Lung microvascular endothelial cell (primary cell): ENCODE results near the gene LACTB. TPM values are rescaled to one million over a fixed set of nuclear protein-coding genes. Genes with fewer than 3 reads are reported as not detected.

Experiments
- DNase-seq, 2 donors: peaks; one replicate each; pipeline versions ENCODE4 v3.0.0 to v3.0.0-alpha.2; 2010; ENCODE audit warnings: low read depth in 2 of 2
- total RNA-seq: library from RNA; depleted of rRNA; stranded (reverse); fragments of >200 nt; gene quantifications from 2 replicates; pipeline ENCODE4 v1.2.1, GENCODE V29; 2014

Gene LACTB
- total RNA-seq, 1 donor from 2014 or later: 37.7 TPM

GRCh38 chr15:63166219-63166618 lies 44.6 kb downstream of the LACTB start:
- peak in 1 of 2 donors; percentile 29 for DNase-seq

GRCh38 chr15:63169788-63170187 lies 48.1 kb downstream of the LACTB start:
- DNase-seq: no peak

GRCh38 chr15:63172376-63172775 lies 50.7 kb downstream of the LACTB start:
- no peak for DNase-seq

- no peak for DNase-seq
Observed at GRCh38 chr15:63172851-63173451, 51.3 kb downstream of the LACTB start.

GRCh38 chr15:63176302-63176701 lies 54.6 kb downstream of the LACTB start:
- no peak for DNase-seq

DNA sequence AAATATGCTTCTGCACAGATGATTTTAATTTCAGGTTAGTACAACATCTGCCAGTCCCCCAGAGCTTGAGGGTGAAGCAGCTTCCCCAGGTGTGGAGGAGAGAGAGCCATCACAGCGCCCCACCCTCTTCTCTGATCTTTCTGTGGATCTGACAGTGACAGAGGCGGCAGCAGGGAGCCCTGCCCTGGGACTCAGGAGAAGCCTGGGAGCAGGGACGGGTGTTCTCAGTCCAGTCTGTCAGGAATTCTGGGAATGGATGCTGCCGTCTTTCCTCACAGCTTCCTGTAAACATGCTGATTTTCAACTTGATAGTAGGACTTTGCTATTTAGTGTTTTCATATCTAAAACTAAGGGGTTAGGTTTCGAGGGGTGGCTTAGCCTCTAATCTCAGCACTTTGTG lies 56.4 kb downstream of the LACTB start:
- DNase-seq: peak; percentile 17 to 35

- no peak for DNase-seq
Observed at GRCh38 chr15:63180746-63181145, 59.1 kb downstream of the LACTB start.

GRCh38 chr15:63181648-63182047 lies 60.0 kb downstream of the LACTB start:
- no peak for DNase-seq

DNA sequence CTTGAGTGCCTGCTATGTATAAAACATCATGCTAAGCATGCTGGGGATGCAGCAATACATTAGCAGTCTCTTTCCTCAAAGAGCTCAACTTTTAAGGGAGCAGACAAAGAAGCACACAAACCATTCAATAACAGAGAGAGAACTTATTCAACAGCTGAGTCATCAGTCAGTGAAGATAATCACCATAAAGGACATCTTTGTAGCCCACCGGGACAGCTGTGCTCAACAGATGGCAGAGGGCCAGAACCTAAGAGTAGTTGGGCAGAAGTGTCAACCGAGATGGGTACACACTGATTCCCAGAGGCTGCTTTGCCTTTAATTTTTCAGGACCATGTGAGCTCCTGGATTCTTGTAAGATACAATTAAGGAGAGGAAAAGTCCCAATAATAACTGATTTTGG lies 63.5 kb downstream of the LACTB start:
- no peak for DNase-seq

GRCh38 chr15:63186065-63186464 lies 64.4 kb downstream of the LACTB start:
- no peak for DNase-seq

DNA sequence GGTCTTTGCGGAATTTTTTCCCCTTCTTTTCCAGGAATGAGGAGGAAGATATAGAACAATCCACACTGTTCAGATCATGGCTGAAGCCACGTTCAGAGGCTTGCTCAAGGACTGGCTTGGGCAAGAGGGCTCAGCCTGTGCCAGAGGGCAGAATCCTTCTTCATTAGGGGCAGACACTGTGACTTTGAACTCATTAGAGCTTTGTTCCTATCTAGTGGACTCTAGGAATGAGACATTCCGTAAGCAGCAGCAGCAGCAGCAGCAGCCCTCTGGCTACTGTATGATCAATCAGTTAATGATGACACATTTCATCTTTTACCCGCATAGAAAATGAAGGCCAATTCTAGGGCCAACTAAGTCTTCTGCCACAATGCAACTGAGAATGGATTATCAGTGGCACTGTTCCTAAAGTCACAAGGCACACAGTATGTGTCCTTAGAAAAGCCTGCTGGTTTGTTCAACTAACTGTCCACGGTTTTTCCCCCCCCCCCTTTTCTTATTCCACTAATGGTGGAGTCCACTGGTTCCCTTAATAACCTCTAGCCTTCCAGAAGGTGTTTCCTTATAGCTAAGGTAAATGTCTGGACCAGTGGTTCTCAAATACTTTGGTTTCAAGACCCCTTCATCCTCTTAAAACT lies 66.0 kb downstream of the LACTB start:
- no peak for DNase-seq

DNA sequence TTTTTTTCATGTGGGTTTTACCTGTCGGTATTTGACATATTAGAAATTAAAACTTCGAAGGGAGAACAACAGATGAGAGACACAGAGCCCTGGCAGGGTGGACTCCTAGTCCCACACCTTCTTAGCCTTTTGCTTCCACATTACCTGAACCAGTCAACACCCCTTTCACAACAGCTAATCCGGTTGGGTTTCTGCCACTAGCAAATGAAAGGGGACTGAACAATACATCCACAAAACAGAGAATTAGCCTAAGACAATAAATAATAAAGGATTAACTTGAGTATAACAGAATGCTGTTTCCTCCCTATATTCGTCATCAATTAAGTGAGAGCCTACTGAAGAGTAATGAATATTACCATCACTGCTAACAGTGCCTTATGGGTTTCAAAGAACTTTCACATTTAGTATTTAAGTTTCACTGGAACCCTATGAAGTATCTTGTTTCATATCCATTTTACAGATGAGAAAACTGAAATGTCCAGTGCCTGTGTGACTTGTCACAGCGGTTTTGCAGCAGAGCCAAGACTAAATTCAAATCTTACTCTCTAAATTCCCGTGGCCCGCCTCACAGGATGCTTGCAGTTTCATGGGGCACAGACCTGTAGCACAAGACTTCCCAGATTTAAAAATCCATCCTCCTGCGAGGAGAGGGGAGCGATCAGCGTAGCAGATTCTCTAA lies 66.7 kb downstream of the LACTB start:
- DNase-seq: no peak

DNA sequence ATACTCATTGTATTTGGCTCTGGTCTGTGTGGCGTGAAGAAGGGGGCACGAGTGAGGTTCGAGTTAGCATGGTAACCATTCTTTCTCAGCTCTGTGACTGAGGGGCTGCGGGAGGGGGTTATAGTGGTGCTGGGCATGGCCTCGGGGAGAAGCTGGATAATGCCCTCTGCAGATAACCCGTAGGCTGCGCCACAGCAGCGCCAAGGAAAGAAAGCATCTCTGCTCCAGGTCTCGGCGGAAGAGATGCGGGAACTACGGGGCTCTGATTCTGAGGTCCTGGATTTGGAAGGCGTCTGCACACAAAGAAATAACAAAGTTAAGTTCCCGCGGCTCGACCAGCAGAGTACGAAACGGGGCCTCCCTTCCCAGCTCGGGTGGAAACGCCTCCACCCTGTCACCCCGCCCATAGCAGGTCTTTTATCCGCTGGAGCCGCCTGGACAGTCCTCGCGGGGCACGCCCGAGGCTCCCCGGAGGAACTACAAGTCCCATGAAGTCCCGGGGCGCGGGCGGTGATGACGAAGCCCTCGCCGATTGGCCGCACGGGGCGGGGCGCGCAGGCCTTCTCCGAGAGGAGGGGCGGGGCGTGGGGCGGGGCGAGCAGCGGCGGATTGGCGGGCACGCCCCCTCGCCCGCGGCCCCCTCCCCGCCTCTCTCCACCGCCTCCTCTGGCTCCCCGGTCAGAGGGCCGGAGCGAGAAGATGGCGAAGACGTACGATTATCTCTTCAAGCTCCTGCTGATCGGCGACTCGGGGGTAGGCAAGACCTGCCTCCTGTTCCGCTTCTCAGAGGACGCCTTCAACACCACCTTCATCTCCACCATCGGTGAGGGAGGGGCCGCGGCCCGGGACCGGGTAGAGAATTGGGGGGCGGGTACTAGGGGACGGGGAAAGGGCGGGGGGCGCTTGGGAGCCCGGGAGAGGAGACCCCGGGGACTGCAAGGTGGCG lies 67.5 kb downstream of the LACTB start, which contains the start of gene RAB8B:
RAB8B (plus strand) TSS at position 681 of the 946 bp plus-strand sequence; CDS start at position 700, 19 bp downstream.
- peak; percentile 96 to 97 for DNase-seq

DNA sequence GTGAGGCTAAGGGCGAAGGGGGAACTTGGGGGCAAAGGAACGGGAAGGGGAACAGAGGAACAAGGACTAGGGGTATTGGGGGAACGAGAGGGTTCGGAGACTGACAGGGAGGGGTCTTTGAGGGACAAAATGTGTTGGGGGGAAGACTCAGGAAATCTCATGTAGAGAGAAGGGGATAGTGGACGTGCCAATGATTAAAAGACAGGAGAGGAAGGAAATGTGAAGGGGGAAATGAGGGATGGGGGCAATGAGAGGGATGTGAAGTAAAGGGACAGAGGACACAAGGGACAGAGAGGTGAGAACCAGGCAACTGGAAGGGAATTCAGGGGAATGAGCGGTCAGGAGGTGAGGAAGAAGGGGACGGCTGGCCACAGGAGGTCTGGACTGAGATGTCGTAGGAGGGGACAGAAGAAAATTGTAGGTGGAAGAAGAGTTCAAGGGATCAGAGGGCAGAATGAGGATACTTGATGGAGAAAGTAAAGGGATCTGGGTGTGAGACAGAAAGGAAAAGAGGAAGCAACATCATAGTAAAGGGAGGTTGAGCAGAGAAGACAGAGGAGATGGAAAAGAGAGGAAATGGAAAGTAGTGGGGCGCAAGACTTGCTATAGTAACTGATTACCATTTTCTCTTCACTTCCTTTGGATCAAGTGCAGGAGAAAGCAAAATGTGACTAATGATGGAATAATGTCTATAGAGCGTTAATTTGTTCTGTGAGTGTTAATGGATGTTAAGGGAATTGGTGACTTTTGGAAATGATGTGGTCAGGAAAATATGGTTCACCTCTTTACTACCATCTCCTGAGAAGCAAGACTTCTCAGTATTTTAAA lies 68.5 kb downstream of the LACTB start:
- peak in 1 of 2 donors; percentile 33 for DNase-seq

- DNase-seq: peak in 1 of 2 donors; percentile 33
Observed at GRCh38 chr15:63190769-63191649, 69.3 kb downstream of the LACTB start.
